Right lobe of liver (tissue), 6 donors: ENCODE data around the gene CHST11. TPM values are rescaled to one million over a fixed set of nuclear protein-coding genes. Genes with fewer than 3 reads are reported as not detected.

Source experiments
- ATAC-seq, 4 donors: fragments of 200-7000 bp; cut with Tn5 transposase; one replicate each; pipeline ENCODE4 v1.9.1; 2020; ENCODE audit warnings: mild to moderate bottlenecking in 4 of 4, moderate library complexity in 4 of 4
- DNase-seq, 3 donors: peaks; one replicate each; pipeline ENCODE4 v3.0.0-alpha.2; 2020
- H3K27ac ChIP-seq, 3 donors: fragments of 200-600 bp; one replicate each; pipeline ENCODE4 v1.8.0; 2022
- H3K27me3 ChIP-seq, 2 donors: fragments of 200-600 bp; one replicate each; pipeline ENCODE4 v1.8.0; 2022
- H3K36me3 ChIP-seq, 4 donors: fragments of 200-600 bp; sonication (generic) in 1 of 4; one replicate each; pipeline versions ENCODE4 v1.5.1 to v1.8.0; 2017 to 2022; ENCODE audit warnings: control low read depth in 1 of 4
- H3K4me1 ChIP-seq, 4 donors: fragments of 200-600 bp; sonication (generic) in 1 of 4; one replicate each; pipeline versions ENCODE4 v1.5.1 to v1.8.0; 2017 to 2022; ENCODE audit warnings: control low read depth in 1 of 4
- H3K4me3 ChIP-seq, 3 donors: fragments of 200-600 bp; one replicate each; pipeline ENCODE4 v1.8.0; 2022
- H3K9me3 ChIP-seq, 4 donors: fragments of 200-600 bp; sonication (generic) in 1 of 4; one replicate each; pipeline versions ENCODE4 v1.5.1 to v1.8.0; 2017 to 2022; ENCODE audit warnings: control low read depth in 1 of 4
- CTCF ChIP-seq, 4 donors: fragments of 200-600 bp in 3 of 4; fragments of 450-650 bp in 1 of 4; IDR thresholded peaks; one replicate each; pipeline versions ENCODE4 v1.5.1 to v1.8.0; 2016 to 2022; ENCODE audit warnings: antibody characterized with exemption in 4 of 4, mild to moderate bottlenecking in 2 of 4
- POLR2A ChIP-seq: fragments of 450-650 bp; IDR thresholded peaks from one replicate; pipeline ENCODE4 v1.6.1; 2017; ENCODE audit warnings: antibody characterized with exemption, mild to moderate bottlenecking
- WGBS: methylation state at CpG from one replicate; pipeline ENCODE4 v1.1.6; 2018; ENCODE audit warnings: low coverage, low lambda C conversion rate; ENCODE audit not compliant: insufficient coverage; ENCODE audit errors: missing lambda C conversion rate; 5-methylcytosine and 5-hydroxymethylcytosine counted together
- intact Hi-C, 2 donors: fragments of 100-400 bp; cut with DNase I; formaldehyde crosslinking; loops; one replicate each; pipeline versions ENCODE4 v1.11.2 to v1.14.1; 2022
- total RNA-seq, 6 experiments: library from RNA; depleted of rRNA in 2 of 6; stranded (reverse); fragments of >200 nt in 2 of 6; fragmentation: NEBNext Ultra II Directional in 3 of 6; extraction: Animal tissue kit (Norgen Biotek cat#: 25700) in 3 of 6; gene quantifications; one replicate each; pipeline versions ENCODE4 v1.1.0 to v1.2.4, GENCODE V29; 2016 to 2023
- donor health status: DM: no; HTN: yes; CAD: no.
- donor health status: DM: no; HTN: no; CAD: no.
- donor health status: DM: no; HTN: no; CAD: no.
- donor health status: DM: no; HTN: yes; CAD: no.
- donor health status: DM: no; HTN: yes; CAD: no.

CHST11 gene
- total RNA-seq, 6 experiments from 2014 or later, result 0.57 to 10.4 (median 3.5) TPM

GRCh38 chr12:104602896-104603295 is 146.1 kb downstream of the CHST11 start:
- TF ChIP-seq POLR2A (no peak), CTCF (IDR thresholded peaks at IDR 0.05) (no peak)
- Histone ChIP-seq H3K4me1 (no peaks in the 10 kb centered on the region), H3K4me3 (no peak overlapping the region), H3K27ac (no peak overlapping the region), H3K9me3 (no peaks in the 10 kb centered on the region), H3K27me3 (no peaks in the 10 kb centered on the region), H3K36me3 (no peaks in the 10 kb centered on the region)
- WGBS, result 65% methylated on average over 2 of the region's 2 CpGs
- intact Hi-C loops, result no loop called here
- DNase-seq, result no peak
- no peak for ATAC-seq

- TF ChIP-seq POLR2A (no peak), CTCF (IDR thresholded peaks at IDR 0.05) (no peak)
- DNase-seq (no peak), ATAC-seq (no peak)
- no peaks in the 10 kb centered on the region for H3K27me3 ChIP-seq
- H3K36me3 ChIP-seq, result no peaks in the 10 kb centered on the region
- H3K27ac ChIP-seq, result peak overlapping the region in 1 of 3 donors; percentile 39
- intact Hi-C loops, result no loop called here
- no peaks in the 10 kb centered on the region for H3K4me1 ChIP-seq
- H3K9me3 ChIP-seq, result no peaks in the 10 kb centered on the region
- H3K4me3 ChIP-seq, result no peak overlapping the region
- WGBS, result 77% methylated on average over 1 of the region's 1 CpG
Observed at GRCh38 chr12:104603545-104603973, 146.8 kb downstream of the CHST11 start.

- H3K27ac ChIP-seq, result peak overlapping the region in 1 of 3 donors; percentile 39
Observed at GRCh38 chr12:104604070-104604994, 147.6 kb downstream of the CHST11 start.

GRCh38 chr12:104604995-104605675 is 148.4 kb downstream of the CHST11 start:
- H3K27ac ChIP-seq, result peak overlapping the region in 1 of 3 donors; percentile 23
- no peak for ATAC-seq

More at GRCh38 chr12:104604070-104604994, 147.6 kb downstream of the CHST11 start:
- Histone ChIP-seq H3K9me3 (no peaks in the 10 kb centered on the region), H3K36me3 (no peaks in the 10 kb centered on the region), H3K4me1 (no peaks in the 10 kb centered on the region), H3K27me3 (no peaks in the 10 kb centered on the region), H3K4me3 (no peak overlapping the region)
- intact Hi-C loops, result no loop called here
- peak in 1 of 3 donors; percentile 38 for DNase-seq
- peak; percentile 69 to 86 (median 74) for ATAC-seq
- no peak for TF ChIP-seq CTCF (IDR thresholded peaks at IDR 0.05)
- 49% methylated on average over 4 of the region's 10 CpGs for WGBS

More at GRCh38 chr12:104604995-104605675, 148.4 kb downstream of the CHST11 start:
- no peak for DNase-seq
- no peak overlapping the region for H3K4me3 ChIP-seq
- intact Hi-C loops, result no loop called here
- 90% methylated on average over 16 of the region's 16 CpGs for WGBS
- no peaks in the 10 kb centered on the region for H3K36me3 ChIP-seq
- H3K9me3 ChIP-seq, result no peaks in the 10 kb centered on the region
- no peaks in the 10 kb centered on the region for H3K27me3 ChIP-seq
- no peaks in the 10 kb centered on the region for H3K4me1 ChIP-seq
- no peak for TF ChIP-seq CTCF (IDR thresholded peaks at IDR 0.05)
- TF ChIP-seq POLR2A, result no peak
